SU-DHL-6 (cell line): ENCODE data around the gene CHEK2.

Experiments
- H2AFZ ChIP-seq: fragments of 200-600 bp; sonication (generic); 2 replicates; pipeline ENCODE4 v1.6.1; 2014; ENCODE audit warnings: low read depth, mild to moderate bottlenecking, moderate library complexity, mixed read lengths, antibody characterized with exemption, low read length; ENCODE audit not compliant: severe bottlenecking
- H3F3A ChIP-seq: fragments of 200-600 bp; shearing (Covaris generic); 2 replicates; pipeline ENCODE4 v1.6.0; 2016; ENCODE audit warnings: antibody characterized with exemption, mild to moderate bottlenecking; ENCODE audit not compliant: insufficient read depth
- H3K27ac ChIP-seq: fragments of 200-600 bp; sonication (generic); 2 replicates; pipeline ENCODE4 v1.5.1; 2016; ENCODE audit warnings: low read depth, mild to moderate bottlenecking, low read length, moderate library complexity, mixed read lengths
- H3K27me3 ChIP-seq: fragments of 200-600 bp; sonication (generic), shearing (Covaris generic); 2 replicates; pipeline ENCODE4 v1.6.0; 2014; ENCODE audit warnings: mild to moderate bottlenecking, low read length
- H3K36me3 ChIP-seq: fragments of 200-600 bp; sonication (generic); 2 replicates; pipeline ENCODE4 v1.6.1; 2014; ENCODE audit warnings: mild to moderate bottlenecking, low read length, mixed read lengths
- H3K4me2 ChIP-seq: fragments of 300-600, 200-600 bp; shearing (Covaris generic), sonication (generic); 2 replicates; pipeline ENCODE4 v1.6.0; 2014; ENCODE audit warnings: low read length, low read depth, mild to moderate bottlenecking; ENCODE audit not compliant: poor library complexity, severe bottlenecking
- H3K4me3 ChIP-seq: fragments of 200-600 bp; sonication (generic); 2 replicates; pipeline ENCODE4 v1.5.1; 2014; ENCODE audit warnings: antibody characterized with exemption, low read length, mild to moderate bottlenecking, mixed read lengths; ENCODE audit not compliant: insufficient read depth, poor library complexity, severe bottlenecking
- H3K79me2 ChIP-seq: fragments of 200-600 bp; sonication (generic); 2 replicates; pipeline ENCODE4 v1.6.1; 2014; ENCODE audit warnings: mild to moderate bottlenecking, low read length, moderate library complexity; ENCODE audit not compliant: insufficient read depth
- H3K9ac ChIP-seq: fragments of 200-600 bp; sonication (generic); 2 replicates; pipeline ENCODE4 v1.7.0; 2014; ENCODE audit warnings: mild to moderate bottlenecking, low read length
- H3K9me2 ChIP-seq: fragments of 200-600 bp; sonication (generic); replicated peaks from 2 replicates; pipeline ENCODE4 v1.6.1; 2014; ENCODE audit warnings: low read length; ENCODE audit not compliant: insufficient read depth
- H3K9me3 ChIP-seq: fragments of 200-600 bp; sonication (generic); 2 replicates; pipeline ENCODE4 v1.6.1; 2014; ENCODE audit warnings: low read length, mixed read lengths; ENCODE audit not compliant: insufficient read depth
- H4K20me1 ChIP-seq: fragments of 200-600 bp; sonication (generic); 2 replicates; pipeline ENCODE4 v1.6.1; 2014; ENCODE audit warnings: low read depth, mild to moderate bottlenecking, antibody characterized with exemption, low read length, moderate library complexity, mixed read lengths
- CTCF ChIP-seq: fragments of 200-600 bp; sonication (generic); IDR thresholded peaks from one replicate; pipeline ENCODE4 v1.5.1; 2017; ENCODE audit warnings: antibody characterized with exemption, mild to moderate bottlenecking, low read length, moderate library complexity; ENCODE audit not compliant: insufficient read depth, poor library complexity, severe bottlenecking
- EZH2phosphoT487 ChIP-seq: fragments of 200-600 bp; sonication (generic), shearing (Covaris generic); conservative IDR thresholded peaks from 2 replicates; pipeline ENCODE4 v1.6.1; 2018; ENCODE audit warnings: mild to moderate bottlenecking, antibody characterized with exemption, low read length, moderate library complexity, mixed read lengths

CHEK2 gene

GRCh38 chr22:28774378-28774777, 32.8 kb upstream of the CHEK2 start:
- peaks cover 37% of the 10 kb centered on the region for H3K79me2 ChIP-seq
- H3K27ac ChIP-seq = no peak overlapping the region
- no peak overlapping the region for H3K9ac ChIP-seq

GRCh38 chr22:28773461-28773867, 31.8 kb upstream of the CHEK2 start:
- no peaks in the 10 kb centered on the region for H3K36me3 ChIP-seq
- no peaks in the 10 kb centered on the region for H3F3A ChIP-seq
- peak overlapping the region; percentile 65 for H2AFZ ChIP-seq
- H3K79me2 ChIP-seq = peaks cover 37% of the 10 kb centered on the region
- H3K9me2 ChIP-seq = no peaks in the 10 kb centered on the region
- no peaks in the 10 kb centered on the region for H3K9me3 ChIP-seq
- peak overlapping the region; percentile 68 for H3K9ac ChIP-seq
- no peaks in the 10 kb centered on the region for H4K20me1 ChIP-seq
- no peaks in the 10 kb centered on the region for H3K27me3 ChIP-seq
- H3K27ac ChIP-seq = peak overlapping the region; percentile 11
- H3K4me2 ChIP-seq = peak overlapping the region; percentile 82
- TF ChIP-seq EZH2phosphoT487 (no peak), CTCF (no peak)
- peak overlapping the region; percentile 87 for H3K4me3 ChIP-seq

More at GRCh38 chr22:28774378-28774777, 32.8 kb upstream of the CHEK2 start:
- no peaks in the 10 kb centered on the region for H3K36me3 ChIP-seq
- no peaks in the 10 kb centered on the region for H3K9me3 ChIP-seq
- no peak overlapping the region for H3K4me3 ChIP-seq
- no peaks in the 10 kb centered on the region for H3K9me2 ChIP-seq
- no peak overlapping the region for H2AFZ ChIP-seq
- H3F3A ChIP-seq = no peaks in the 10 kb centered on the region
- no peaks in the 10 kb centered on the region for H4K20me1 ChIP-seq
- TF ChIP-seq CTCF = no peak
- no peak for TF ChIP-seq EZH2phosphoT487
- H3K27me3 ChIP-seq = no peaks in the 10 kb centered on the region
- peak overlapping the region; percentile 8 for H3K4me2 ChIP-seq

- Histone ChIP-seq H4K20me1 (no peaks in the 10 kb centered on the region), H3K9me2 (no peaks in the 10 kb centered on the region), H3K4me3 (peak within 1 kb of the TSS; percentile 87), H2AFZ (peak within 1 kb of the TSS; percentile 97), H3K9me3 (no peaks in the 10 kb centered on the region), H3K79me2 (peaks cover 34% of the 10 kb centered on the region), H3K27me3 (no peaks in the 10 kb centered on the region), H3K9ac (peak within 1 kb of the TSS; percentile 68), H3K27ac (peak within 1 kb of the TSS; percentile 72), H3K36me3 (no peaks in the 10 kb centered on the region), H3F3A (no peaks in the 10 kb centered on the region), H3K4me2 (peak within 1 kb of the TSS; percentile 82)
- TF ChIP-seq CTCF (no peak), EZH2phosphoT487 (no peak)
Measured at GRCh38 chr22:28772633-28773460, 31.2 kb upstream of the CHEK2 start, which contains the start of gene CCDC117. Gene CCDC117, plus strand, starts transcription at chr22:28772695. Its CDS starts 155 bp downstream, at chr22:28772850.
